Endothelial cell of umbilical vein (primary cell): ENCODE results near the gene KAT2A.
"Not testable (repeated sequence)": the region's sequence is repeated elsewhere in the genome, so short reads cannot be mapped to it uniquely, and the experiment has no call there.

Source experiments
- CTCF ChIP-seq, 2 donors: IDR thresholded peaks; 1 replicate in 1 of 2; 2 replicates in 1 of 2; pipeline ENCODE4 v1.5.1; 2011; ENCODE audit warnings: low read length in 2 of 2, mild to moderate bottlenecking in 2 of 2, moderate library complexity in 2 of 2, control low read depth in 1 of 2, inconsistent platforms in 1 of 2, low read depth in 1 of 2; ENCODE audit not compliant: insufficient read depth in 1 of 2; ENCODE audit errors: extremely low read depth in 1 of 2
- EZH2 ChIP-seq: IDR thresholded peaks from 2 replicates; pipeline ENCODE4 v1.6.1; 2012; ENCODE audit warnings: borderline replicate concordance, low read depth, mild to moderate bottlenecking, moderate library complexity, low read length, inconsistent platforms; ENCODE audit not compliant: severe bottlenecking
- MAX ChIP-seq: IDR thresholded peaks from 2 replicates; pipeline ENCODE4 v1.6.1; 2011; ENCODE audit not compliant: insufficient read depth, insufficient read length
- MYC ChIP-seq: IDR thresholded peaks from one replicate; pipeline ENCODE4 v1.6.1; 2011; ENCODE audit warnings: mild to moderate bottlenecking, low read depth, low read length
- POLR2A ChIP-seq: IDR thresholded peaks from 2 replicates; pipeline ENCODE4 v1.6.1; 2012; ENCODE audit warnings: low read depth, mild to moderate bottlenecking, control low read depth, low read length
- POLR2AphosphoS5 ChIP-seq: IDR thresholded peaks from 2 replicates; pipeline ENCODE4 v1.6.1; 2012; ENCODE audit warnings: low read depth, mild to moderate bottlenecking, control low read depth, low read length, moderate library complexity; ENCODE audit not compliant: insufficient read depth

GRCh38 chr17:42140690-42141089, 19.5 kb upstream of the KAT2A start:
- not testable (repeated sequence) for TF ChIP-seq CTCF (IDR thresholded peaks at IDR 0.05; ENCODE audit: extremely low read depth in 1 of 2, insufficient read depth in 1 of 2, low read depth in 1 of 2, low read length in 2 of 2); POLR2A; POLR2AphosphoS5; EZH2; MAX; MYC
